Fibroblast of lung (primary cell): ENCODE results near the gene AKAP6. TPM values are rescaled to one million over a fixed set of nuclear protein-coding genes. Genes with fewer than 3 reads are reported as not detected.

Experiments used
- DNase-seq, 2 donors: peaks; one replicate each; pipeline versions ENCODE4 v3.0.0 to v3.0.0-alpha.2; 2010; ENCODE audit warnings: low read depth in 2 of 2
- H2AFZ ChIP-seq: 2 replicates; pipeline ENCODE4 v1.5.1; 2012; ENCODE audit warnings: low read length, control low read depth, inconsistent platforms
- H3K27ac ChIP-seq: 2 replicates; pipeline ENCODE4 v1.5.1; 2011; ENCODE audit warnings: low read length, control low read depth; ENCODE audit not compliant: insufficient read depth
- H3K27me3 ChIP-seq: 2 replicates; pipeline ENCODE4 v1.5.1; 2011; ENCODE audit warnings: mild to moderate bottlenecking, low read length; ENCODE audit not compliant: control insufficient read depth, insufficient read depth
- H3K36me3 ChIP-seq: 2 replicates; pipeline ENCODE4 v1.5.1; 2011; ENCODE audit warnings: low read length; ENCODE audit not compliant: control insufficient read depth, insufficient read depth
- H3K4me1 ChIP-seq: 2 replicates; pipeline ENCODE4 v1.5.1; 2011; ENCODE audit warnings: low read length; ENCODE audit not compliant: control insufficient read depth, insufficient read depth; ENCODE audit errors: extremely low read depth
- H3K4me2 ChIP-seq: 2 replicates; pipeline ENCODE4 v1.5.1; 2011; ENCODE audit warnings: low read length, control low read depth; ENCODE audit not compliant: insufficient read depth; ENCODE audit errors: extremely low read depth
- H3K4me3 ChIP-seq, 4 experiments: fragments of 200-600 bp in 1 of 4; sonication (generic) in 1 of 4; replicated peaks in 1 of 4; 2 replicates each; pipeline ENCODE4 v1.5.1; 2011 to 2016; ENCODE audit warnings: low read length in 4 of 4, low read depth in 3 of 4, mild to moderate bottlenecking in 3 of 4, control low read depth in 2 of 4, inconsistent platforms in 1 of 4, mixed read lengths in 1 of 4; ENCODE audit not compliant: insufficient read depth in 1 of 4; ENCODE audit errors: control extremely low read depth in 1 of 4
- H3K79me2 ChIP-seq: 2 replicates; pipeline ENCODE4 v1.5.1; 2012; ENCODE audit warnings: mild to moderate bottlenecking, low read length, inconsistent platforms; ENCODE audit not compliant: control insufficient read depth, insufficient read depth
- H3K9ac ChIP-seq: 2 replicates; pipeline ENCODE4 v1.5.1; 2011; ENCODE audit warnings: mild to moderate bottlenecking, low read length, control low read depth; ENCODE audit not compliant: insufficient read depth
- H3K9me3 ChIP-seq: 2 replicates; pipeline ENCODE4 v1.5.1; 2012; ENCODE audit warnings: low read depth, low read length; ENCODE audit not compliant: control insufficient read depth, insufficient read depth
- H4K20me1 ChIP-seq: 2 replicates; pipeline ENCODE4 v1.5.1; 2011; ENCODE audit warnings: low read length; ENCODE audit not compliant: control insufficient read depth, insufficient read depth; ENCODE audit errors: extremely low read depth
- EZH2 ChIP-seq: IDR thresholded peaks from 2 replicates; pipeline ENCODE4 v1.5.1; 2012; ENCODE audit warnings: low read length, control low read depth, mild to moderate bottlenecking; ENCODE audit errors: missing control alignments
- polyA plus RNA-seq, 2 donors: library from polyadenylated mRNA; depleted of rRNA in 1 of 2; stranded (reverse) in 1 of 2; unstranded in 1 of 2; fragments of >200 nt; gene quantifications; 2 replicates each; pipeline ENCODE4 v1.2.1, GENCODE V29; 2011 to 2012; ENCODE audit warnings: missing spikeins in 1 of 2
- total RNA-seq: library from RNA; depleted of rRNA; stranded (reverse); fragments of >200 nt; gene quantifications from 2 replicates; pipeline ENCODE4 v1.2.1, GENCODE V29; 2014
- TF ChIP-seq, protein P1 (sequence below), 2 donors: IDR thresholded peaks in 1 of 2; conservative IDR thresholded peaks in 1 of 2; 1 replicate in 1 of 2; 2 replicates in 1 of 2; pipeline ENCODE4 v1.5.1; 2011 to 2012; ENCODE audit warnings: low read length in 2 of 2, control low read depth in 1 of 2, inconsistent platforms in 1 of 2, low read depth in 1 of 2, mild to moderate bottlenecking in 1 of 2

AKAP6 gene
- total and polyA plus RNA-seq, 2 donors (not counting 1 experiment from before 2014, with no cell fraction given): 3.3 to 10.9 TPM

DNA sequence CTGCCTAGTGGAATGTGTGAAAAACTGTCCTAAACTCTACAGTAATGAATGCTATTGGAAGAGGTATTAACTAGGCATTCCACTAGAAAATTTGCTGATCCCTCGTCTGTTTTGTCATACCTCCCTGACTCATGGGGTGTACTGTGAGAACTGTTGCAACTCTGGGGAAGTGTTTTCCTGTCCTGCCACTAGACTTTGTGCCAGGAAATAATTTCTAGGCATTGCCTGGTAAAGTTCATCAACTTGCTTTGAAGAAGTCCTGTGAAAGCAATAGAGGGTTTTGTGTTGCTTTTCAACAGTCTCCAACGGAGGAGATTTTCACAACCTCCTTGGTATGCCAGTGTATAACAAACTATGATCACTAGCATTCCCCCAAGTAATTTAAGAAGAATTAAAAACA is 139.9 kb downstream of the AKAP6 start:
- H3K9me3 ChIP-seq: no peaks in the 10 kb centered on the region
- H3K79me2 ChIP-seq: no peaks in the 10 kb centered on the region
- no peak overlapping the region for H2AFZ ChIP-seq
- no peak overlapping the region for H3K4me3 ChIP-seq
- TF ChIP-seq, protein P1, sequence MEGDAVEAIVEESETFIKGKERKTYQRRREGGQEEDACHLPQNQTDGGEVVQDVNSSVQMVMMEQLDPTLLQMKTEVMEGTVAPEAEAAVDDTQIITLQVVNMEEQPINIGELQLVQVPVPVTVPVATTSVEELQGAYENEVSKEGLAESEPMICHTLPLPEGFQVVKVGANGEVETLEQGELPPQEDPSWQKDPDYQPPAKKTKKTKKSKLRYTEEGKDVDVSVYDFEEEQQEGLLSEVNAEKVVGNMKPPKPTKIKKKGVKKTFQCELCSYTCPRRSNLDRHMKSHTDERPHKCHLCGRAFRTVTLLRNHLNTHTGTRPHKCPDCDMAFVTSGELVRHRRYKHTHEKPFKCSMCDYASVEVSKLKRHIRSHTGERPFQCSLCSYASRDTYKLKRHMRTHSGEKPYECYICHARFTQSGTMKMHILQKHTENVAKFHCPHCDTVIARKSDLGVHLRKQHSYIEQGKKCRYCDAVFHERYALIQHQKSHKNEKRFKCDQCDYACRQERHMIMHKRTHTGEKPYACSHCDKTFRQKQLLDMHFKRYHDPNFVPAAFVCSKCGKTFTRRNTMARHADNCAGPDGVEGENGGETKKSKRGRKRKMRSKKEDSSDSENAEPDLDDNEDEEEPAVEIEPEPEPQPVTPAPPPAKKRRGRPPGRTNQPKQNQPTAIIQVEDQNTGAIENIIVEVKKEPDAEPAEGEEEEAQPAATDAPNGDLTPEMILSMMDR (conservative IDR thresholded peaks at IDR 0.05 in 1 of 2, IDR thresholded peaks at IDR 0.05 in 1 of 2; ENCODE audit: low read depth in 1 of 2, low read length in 2 of 2): no peak
- no peak for TF ChIP-seq EZH2
- H3K27ac ChIP-seq: no peak overlapping the region
- DNase-seq: peak; percentile 76 to 84
- H3K4me1 ChIP-seq: peaks cover 6% of the 10 kb centered on the region
- no peak overlapping the region for H3K4me2 ChIP-seq
- no peaks in the 10 kb centered on the region for H3K27me3 ChIP-seq
- H3K9ac ChIP-seq: no peak overlapping the region
- H4K20me1 ChIP-seq: no peaks in the 10 kb centered on the region
- no peaks in the 10 kb centered on the region for H3K36me3 ChIP-seq

DNA sequence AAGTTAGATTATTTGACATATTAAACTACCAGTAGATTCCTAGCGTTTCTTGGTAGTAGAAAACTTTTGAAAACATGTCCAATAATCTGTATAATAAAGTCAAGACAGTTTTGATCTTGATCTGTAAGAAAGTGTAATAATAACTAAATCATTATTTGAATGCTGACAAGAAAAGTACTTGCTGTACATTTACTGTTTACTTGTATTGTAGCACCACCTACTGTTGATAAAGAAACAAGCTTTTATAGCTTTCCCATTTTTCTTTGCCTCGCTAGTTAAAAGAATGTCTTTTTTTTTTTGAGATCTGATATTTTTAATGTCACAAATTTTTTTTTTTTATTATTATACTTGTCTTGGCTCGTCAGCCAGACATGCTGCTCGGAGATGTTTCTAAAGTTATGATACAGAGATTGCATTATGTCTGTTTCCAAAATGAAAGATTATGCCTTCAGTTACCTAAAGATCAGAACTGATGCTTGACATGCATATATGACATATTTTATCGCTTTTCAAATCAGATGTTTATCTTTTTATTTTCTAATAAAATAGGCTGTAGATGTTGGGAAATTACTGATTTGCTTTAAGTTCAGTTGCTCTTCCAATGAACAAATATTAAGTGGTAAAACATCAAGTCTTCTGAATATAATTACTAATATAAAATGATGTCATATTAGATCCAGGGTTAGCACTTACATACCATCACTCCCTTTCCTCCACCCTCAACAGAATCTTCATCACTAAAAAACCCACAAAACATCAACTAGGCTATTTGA is 140.5 kb downstream of the AKAP6 start:
- H3K4me1 ChIP-seq: peaks cover 8% of the 10 kb centered on the region
- no peak overlapping the region for H2AFZ ChIP-seq
- H3K27ac ChIP-seq: no peak overlapping the region
- no peak overlapping the region for H3K9ac ChIP-seq
- no peaks in the 10 kb centered on the region for H3K79me2 ChIP-seq
- TF ChIP-seq, protein P1 (conservative IDR thresholded peaks at IDR 0.05 in 1 of 2, IDR thresholded peaks at IDR 0.05 in 1 of 2; ENCODE audit: low read depth in 1 of 2, low read length in 2 of 2): peak; percentile 6 to 44
- no peak for TF ChIP-seq EZH2
- no peak overlapping the region for H3K4me3 ChIP-seq
- H4K20me1 ChIP-seq: no peaks in the 10 kb centered on the region
- no peaks in the 10 kb centered on the region for H3K36me3 ChIP-seq
- no peaks in the 10 kb centered on the region for H3K9me3 ChIP-seq
- DNase-seq: peak; percentile 62 to 82
- H3K4me2 ChIP-seq: no peak overlapping the region
- no peaks in the 10 kb centered on the region for H3K27me3 ChIP-seq

DNA sequence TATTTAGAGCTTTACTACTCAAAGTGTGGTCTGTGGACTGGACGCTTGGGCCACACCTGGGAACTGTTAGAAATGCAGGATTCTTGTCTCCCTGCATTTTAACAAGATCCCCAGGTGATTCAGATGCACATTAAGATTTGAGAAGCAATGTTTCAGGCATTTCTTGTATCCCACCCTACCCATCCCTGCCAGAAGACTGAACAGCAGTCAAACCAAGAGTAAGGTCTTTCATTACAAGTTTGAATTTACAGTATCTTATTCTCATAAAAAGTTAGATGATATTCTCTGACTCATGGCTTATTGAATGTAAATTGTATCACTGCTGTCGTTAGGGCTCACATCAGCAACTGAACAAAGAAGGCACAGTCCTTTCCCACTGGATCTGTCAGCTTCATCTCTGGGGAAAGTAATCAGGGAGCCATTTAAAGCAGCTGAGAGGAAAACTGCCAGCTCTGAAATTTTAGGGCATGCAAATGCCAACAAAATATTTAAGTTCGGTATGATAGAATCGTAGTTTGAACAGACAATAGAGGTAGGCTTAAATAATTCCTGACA is 141.1 kb downstream of the AKAP6 start:
- H3K36me3 ChIP-seq: no peaks in the 10 kb centered on the region
- no peak overlapping the region for H3K4me2 ChIP-seq
- TF ChIP-seq, protein P1 (conservative IDR thresholded peaks at IDR 0.05 in 1 of 2, IDR thresholded peaks at IDR 0.05 in 1 of 2; ENCODE audit: low read depth in 1 of 2, low read length in 2 of 2): no peak
- TF ChIP-seq EZH2: no peak
- no peak overlapping the region for H3K4me3 ChIP-seq
- H3K27ac ChIP-seq: no peak overlapping the region
- no peaks in the 10 kb centered on the region for H3K9me3 ChIP-seq
- H3K79me2 ChIP-seq: no peaks in the 10 kb centered on the region
- peaks cover 8% of the 10 kb centered on the region for H3K4me1 ChIP-seq
- no peak overlapping the region for H2AFZ ChIP-seq
- H3K9ac ChIP-seq: no peak overlapping the region
- DNase-seq: no peak
- no peaks in the 10 kb centered on the region for H4K20me1 ChIP-seq
- H3K27me3 ChIP-seq: no peaks in the 10 kb centered on the region
